Stomach (tissue), 9 donors: ENCODE measurements around the gene APOO. TPM values are rescaled to one million over a fixed set of nuclear protein-coding genes. Genes with fewer than 3 reads are reported as not detected.
A peak's percentile ranks its signal among the peaks of the same experiment; 100 is the strongest.

Experiments
- DNase-seq, 2 donors: peaks; one replicate each; pipeline versions ENCODE4 v3.0.0 to v3.0.0-alpha.2; 2013 to 2019
- H3K27ac ChIP-seq, 5 donors: fragments of 200-600 bp in 4 of 5; sonication (generic) in 4 of 5; one replicate each; pipeline ENCODE4 v1.5.1; 2013 to 2019; ENCODE audit warnings: mild to moderate bottlenecking in 1 of 5, moderate library complexity in 1 of 5
- H3K27me3 ChIP-seq, 3 donors: fragments of 200-600 bp; sonication (generic); one replicate each; pipeline ENCODE4 v1.5.1; 2017 to 2019; ENCODE audit warnings: mixed run types in 1 of 3
- H3K36me3 ChIP-seq, 4 donors: fragments of 200-600 bp; sonication (generic); 1 replicate in 3 of 4; 2 replicates in 1 of 4; pipeline ENCODE4 v1.5.1; 2016 to 2019
- H3K4me1 ChIP-seq, 4 donors: fragments of 200-600 bp; sonication (generic); one replicate each; pipeline ENCODE4 v1.5.1; 2016 to 2019
- H3K4me3 ChIP-seq, 4 donors: fragments of 200-600 bp; sonication (generic) in 3 of 4; one replicate each; pipeline ENCODE4 v1.5.1; 2016 to 2019; ENCODE audit warnings: mild to moderate bottlenecking in 1 of 4
- H3K9me3 ChIP-seq, 4 donors: fragments of 200-600 bp; sonication (generic); one replicate each; pipeline ENCODE4 v1.5.1; 2016 to 2019
- EP300 ChIP-seq: sonication (generic); formaldehyde crosslinking; IDR thresholded peaks from one replicate; pipeline ENCODE4 v1.6.1; 2017; ENCODE audit warnings: antibody characterized with exemption
- POLR2A ChIP-seq, 4 donors: fragments of 450-650 bp; IDR thresholded peaks; one replicate each; pipeline ENCODE4 v1.6.1; 2016; ENCODE audit warnings: antibody characterized with exemption in 4 of 4, control low read depth in 2 of 4, mild to moderate bottlenecking in 1 of 4, moderate library complexity in 1 of 4
- POLR2AphosphoS5 ChIP-seq, 3 donors: sonication (generic); formaldehyde crosslinking; IDR thresholded peaks; one replicate each; pipeline ENCODE4 v1.6.1; 2016; ENCODE audit warnings: antibody characterized with exemption in 3 of 3
- WGBS, 5 donors: extraction: QIAGEN DNeasy Blood & Tissue Kit in 3 of 5; methylation state at CpG; one replicate each; pipeline versions ENCODE4 v1.1.5 to v1.1.7; 2013 to 2018; 5-methylcytosine and 5-hydroxymethylcytosine counted together
- intact Hi-C: fragments of 100-400 bp; cut with DNase I; formaldehyde crosslinking; loops from one replicate; pipeline ENCODE4 v1.15.1; 2023; ENCODE audit warnings: low total_unique reads
- polyA plus RNA-seq, 3 donors: library from polyadenylated mRNA; stranded (reverse); fragments of 200-250 nt; gene quantifications; one replicate each; pipeline ENCODE4 v1.2.3, GENCODE V29; 2013
- total RNA-seq, 5 donors: library from RNA; depleted of rRNA; stranded (reverse); fragments of >200 nt; gene quantifications; one replicate each; pipeline versions ENCODE4 v1.1.0 to v1.2.3, GENCODE V29; 2014 to 2016
- TF ChIP-seq, protein P1 (sequence below), 7 experiments: fragments of 450-650 bp in 4 of 7; fragments of 200-600 bp in 3 of 7; sonication (generic) in 3 of 7; IDR thresholded peaks; one replicate each; pipeline ENCODE4 v1.5.1; 2016 to 2019; ENCODE audit warnings: antibody characterized with exemption in 7 of 7, control low read depth in 2 of 7, mild to moderate bottlenecking in 1 of 7
- donor health status: healthy with polysubstance abuse.
- donor health status: Bipolar disorder and iron deficiency.
- donor health status: healthy.

The APOO gene
- total and polyA plus RNA-seq, 8 donors: 2.0 to 29.4 (median 15.7) TPM

DNA sequence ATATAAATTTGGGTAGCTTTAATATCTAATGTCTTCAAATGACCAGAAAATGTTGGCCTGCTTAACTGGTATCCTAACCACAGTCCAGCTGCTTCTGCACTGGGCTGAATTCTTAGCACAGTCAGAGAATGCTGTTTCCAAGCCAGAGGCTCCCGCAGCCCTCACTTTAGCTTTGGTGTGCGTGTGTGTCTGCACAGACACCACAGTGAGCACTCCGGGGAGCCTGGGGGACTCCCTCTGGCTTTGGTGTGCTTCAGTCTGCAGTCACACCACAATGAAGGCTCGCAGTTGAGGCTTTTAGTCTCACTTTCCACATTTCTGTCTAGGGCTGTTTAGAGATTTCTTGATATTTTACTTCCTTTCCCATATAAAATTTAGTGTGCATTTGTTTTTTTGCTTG, 53.6 kb downstream of the APOO start:
- WGBS, 5 donors: 66 to 87% (median 84%) methylated on average over 3 to 4 of the region's 4 CpGs
- TF ChIP-seq POLR2A (IDR thresholded peaks at IDR 0.05) (no peak), POLR2AphosphoS5 (IDR thresholded peaks at IDR 0.05) (no peak), EP300 (no peak)
- TF ChIP-seq, protein P1, sequence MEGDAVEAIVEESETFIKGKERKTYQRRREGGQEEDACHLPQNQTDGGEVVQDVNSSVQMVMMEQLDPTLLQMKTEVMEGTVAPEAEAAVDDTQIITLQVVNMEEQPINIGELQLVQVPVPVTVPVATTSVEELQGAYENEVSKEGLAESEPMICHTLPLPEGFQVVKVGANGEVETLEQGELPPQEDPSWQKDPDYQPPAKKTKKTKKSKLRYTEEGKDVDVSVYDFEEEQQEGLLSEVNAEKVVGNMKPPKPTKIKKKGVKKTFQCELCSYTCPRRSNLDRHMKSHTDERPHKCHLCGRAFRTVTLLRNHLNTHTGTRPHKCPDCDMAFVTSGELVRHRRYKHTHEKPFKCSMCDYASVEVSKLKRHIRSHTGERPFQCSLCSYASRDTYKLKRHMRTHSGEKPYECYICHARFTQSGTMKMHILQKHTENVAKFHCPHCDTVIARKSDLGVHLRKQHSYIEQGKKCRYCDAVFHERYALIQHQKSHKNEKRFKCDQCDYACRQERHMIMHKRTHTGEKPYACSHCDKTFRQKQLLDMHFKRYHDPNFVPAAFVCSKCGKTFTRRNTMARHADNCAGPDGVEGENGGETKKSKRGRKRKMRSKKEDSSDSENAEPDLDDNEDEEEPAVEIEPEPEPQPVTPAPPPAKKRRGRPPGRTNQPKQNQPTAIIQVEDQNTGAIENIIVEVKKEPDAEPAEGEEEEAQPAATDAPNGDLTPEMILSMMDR (IDR thresholded peaks at IDR 0.05): no peak
- intact Hi-C loops: no loop called here
- DNase-seq: no peak
- H3K4me1 ChIP-seq: no peaks in the 10 kb centered on the region
- H3K27ac ChIP-seq: no peak overlapping the region
- no peaks in the 10 kb centered on the region for H3K27me3 ChIP-seq
- no peak overlapping the region for H3K4me3 ChIP-seq
- H3K36me3 ChIP-seq: peaks cover 0 to 6% (median 2%) of the 10 kb centered on the region in 4 donors
- no peaks in the 10 kb centered on the region for H3K9me3 ChIP-seq

DNA sequence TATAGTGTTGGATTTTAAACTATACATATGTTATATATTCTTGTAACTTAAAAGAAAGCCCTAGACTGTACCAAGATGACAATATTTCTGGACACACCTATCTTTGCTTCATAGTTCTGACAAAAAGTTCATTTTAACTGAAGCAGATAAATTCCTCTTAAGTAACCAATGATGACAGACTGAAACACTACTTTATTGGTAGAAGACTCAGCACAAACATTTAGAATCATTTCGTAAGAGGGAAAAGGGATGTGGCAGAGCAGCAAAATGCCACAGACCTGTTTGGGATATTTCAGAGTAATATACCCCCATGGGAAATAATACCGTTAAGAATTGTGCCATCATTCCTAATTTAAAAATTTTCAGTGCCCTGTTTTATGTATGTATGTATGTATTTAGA, 56.2 kb downstream of the APOO start:
- no peak overlapping the region for H3K4me3 ChIP-seq
- H3K27me3 ChIP-seq: no peaks in the 10 kb centered on the region
- no peak overlapping the region for H3K27ac ChIP-seq
- no peak for DNase-seq
- H3K4me1 ChIP-seq: no peaks in the 10 kb centered on the region
- 87 to 97% (median 92%) methylated on average over 2 of the region's 2 CpGs for WGBS, 5 donors
- TF ChIP-seq POLR2AphosphoS5 (IDR thresholded peaks at IDR 0.05) (no peak), EP300 (no peak), POLR2A (IDR thresholded peaks at IDR 0.05) (no peak)
- TF ChIP-seq, protein P1 (IDR thresholded peaks at IDR 0.05): no peak
- no peaks in the 10 kb centered on the region for H3K36me3 ChIP-seq
- intact Hi-C loops: no loop called here
- H3K9me3 ChIP-seq: no peaks in the 10 kb centered on the region

- no peak overlapping the region for H3K4me3 ChIP-seq
- peaks cover 0 to 15% (median 9%) of the 10 kb centered on the region in 4 donors for H3K4me1 ChIP-seq
- no peaks in the 10 kb centered on the region for H3K36me3 ChIP-seq
- no peaks in the 10 kb centered on the region for H3K9me3 ChIP-seq
- DNase-seq: no peak
- TF ChIP-seq, protein P1 (IDR thresholded peaks at IDR 0.05): no peak
- no peak for TF ChIP-seq POLR2A (IDR thresholded peaks at IDR 0.05)
- TF ChIP-seq POLR2AphosphoS5 (IDR thresholded peaks at IDR 0.05): no peak
- TF ChIP-seq EP300: no peak
- H3K27me3 ChIP-seq: no peaks in the 10 kb centered on the region
- H3K27ac ChIP-seq: no peak overlapping the region
- intact Hi-C loops: no loop called here
- 72 to 94% (median 82%) methylated on average over 4 to 5 of the region's 5 CpGs for WGBS, 5 donors
Observed at GRCh38 chrX:23849241-23849640, 58.5 kb downstream of the APOO start.

- DNase-seq: peak; percentile 31 to 71
- TF ChIP-seq, protein P1 (IDR thresholded peaks at IDR 0.05): no peak
- no peak for TF ChIP-seq POLR2AphosphoS5 (IDR thresholded peaks at IDR 0.05)
- 18 to 42% (median 23%) methylated on average over 3 of the region's 3 CpGs for WGBS, 5 donors
Observed at GRCh38 chrX:23845351-23845817, 62.4 kb downstream of the APOO start.

More at GRCh38 chrX:23845351-23845817, 62.4 kb downstream of the APOO start:
- H3K4me3 ChIP-seq: no peak overlapping the region
- no peaks in the 10 kb centered on the region for H3K36me3 ChIP-seq
- peak overlapping the region in 4 of 5 donors; percentile 70 to 78 (median 72) for H3K27ac ChIP-seq
- peaks cover 0 to 21% (median 9%) of the 10 kb centered on the region in 4 donors for H3K4me1 ChIP-seq
- no peaks in the 10 kb centered on the region for H3K27me3 ChIP-seq
- intact Hi-C loops: no loop called here
- no peaks in the 10 kb centered on the region for H3K9me3 ChIP-seq
